DMS 273 (cell line): ENCODE data around the gene PATJ.
A peak's percentile ranks its signal among the peaks of the same experiment; 100 is the strongest.
"Not testable (repeated sequence)": the region's sequence is repeated elsewhere in the genome, so short reads cannot be mapped to it uniquely, and the experiment has no call there.

Experiments
- DNase-seq: peaks from one replicate; lab custom pipeline; 2025; ENCODE audit not compliant: unreplicated experiment; lab: John Stamatoyannopoulos, UW

The PATJ gene

GRCh38 chr1:61942856-61943255 is 200.6 kb downstream of the PATJ start:
- DNase-seq, result no peak

DNA sequence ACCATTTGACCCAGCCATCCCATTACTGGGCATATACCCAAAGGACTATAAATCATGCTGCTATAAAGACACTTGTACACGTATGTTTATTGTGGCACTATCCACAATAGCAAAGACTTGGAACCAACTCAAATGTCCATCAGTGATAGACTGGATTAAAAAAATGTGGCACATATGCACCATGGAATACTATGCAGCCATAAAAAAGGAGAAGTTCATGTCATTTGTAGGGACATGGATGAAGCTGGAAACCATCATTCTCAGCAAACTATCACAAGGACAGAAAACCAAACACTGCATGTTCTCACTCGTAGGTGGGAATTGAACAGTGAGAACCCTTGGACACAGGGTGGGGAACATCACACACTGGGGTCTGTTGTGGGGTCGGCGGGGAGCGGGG is 206.4 kb downstream of the PATJ start:
- DNase-seq, result not testable (repeated sequence)

DNA sequence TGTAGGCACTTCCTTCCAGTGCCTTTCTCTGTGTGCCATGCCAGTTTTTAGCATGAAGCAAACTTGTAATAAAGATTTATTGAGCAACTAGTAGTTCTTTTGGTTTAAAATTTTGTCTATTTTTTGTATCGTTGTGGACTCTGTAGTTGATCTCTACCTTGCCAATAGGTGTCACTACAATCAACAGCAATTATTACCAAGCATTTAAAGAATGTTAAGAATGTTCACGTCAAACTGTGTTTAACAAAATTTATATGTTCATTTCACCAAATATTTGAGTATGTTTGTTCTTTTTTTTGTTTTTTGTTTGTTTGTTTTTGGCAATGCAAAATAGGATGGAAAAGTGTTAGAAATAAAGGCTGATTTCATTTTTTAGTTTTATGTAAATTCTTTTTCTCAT is 208.1 kb downstream of the PATJ start:
- peak; percentile 9 for DNase-seq

- DNase-seq, result no peak
These were observed 209.7 kb downstream of the PATJ start for GRCh38 chr1:61951731-61952580.

- no peak for DNase-seq
These were observed 210.4 kb downstream of the PATJ start for GRCh38 chr1:61952675-61953074.

DNA sequence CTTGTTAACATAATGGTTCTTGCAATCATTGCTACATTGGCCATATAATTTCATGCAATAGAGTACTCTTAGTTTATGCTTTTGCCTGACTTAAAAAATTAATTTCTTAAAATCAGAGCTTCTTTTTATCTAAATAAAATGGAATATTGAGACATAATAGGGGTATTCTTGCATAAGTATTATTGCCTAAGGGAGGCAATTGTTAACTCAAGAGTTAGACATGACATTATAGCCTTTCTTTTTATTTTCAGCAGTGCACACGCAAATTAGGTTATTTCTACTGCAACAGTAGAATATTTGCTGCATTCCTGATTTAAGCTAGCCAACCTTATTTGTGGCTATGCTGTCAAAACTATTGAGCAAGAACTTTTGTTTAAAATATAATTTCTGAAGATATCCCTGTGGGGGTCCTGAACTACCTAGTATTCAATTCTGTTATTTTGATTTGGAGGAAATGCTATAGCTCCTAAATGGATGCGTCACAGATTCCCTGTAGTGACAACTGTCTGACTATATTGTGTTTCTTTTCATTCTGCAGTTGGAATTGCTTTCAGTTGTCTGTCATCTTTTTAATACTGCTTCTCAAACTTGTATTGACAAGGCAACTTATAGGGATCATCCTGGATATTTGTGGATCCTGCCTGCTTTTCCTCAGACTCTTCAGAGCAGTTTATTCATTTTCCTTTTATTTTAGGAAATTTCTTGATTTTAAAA is 211.0 kb downstream of the PATJ start:
- no peak for DNase-seq

GRCh38 chr1:61953790-61954150 is 211.5 kb downstream of the PATJ start:
- no peak for DNase-seq

GRCh38 chr1:61955261-61955660 is 213.0 kb downstream of the PATJ start:
- DNase-seq, result no peak

GRCh38 chr1:61956016-61956645 is 213.9 kb downstream of the PATJ start:
- DNase-seq, result no peak

GRCh38 chr1:61956784-61957183 is 214.5 kb downstream of the PATJ start:
- DNase-seq, result no peak

- no peak for DNase-seq
These were observed 218.7 kb downstream of the PATJ start for GRCh38 chr1:61961009-61961408.

DNA sequence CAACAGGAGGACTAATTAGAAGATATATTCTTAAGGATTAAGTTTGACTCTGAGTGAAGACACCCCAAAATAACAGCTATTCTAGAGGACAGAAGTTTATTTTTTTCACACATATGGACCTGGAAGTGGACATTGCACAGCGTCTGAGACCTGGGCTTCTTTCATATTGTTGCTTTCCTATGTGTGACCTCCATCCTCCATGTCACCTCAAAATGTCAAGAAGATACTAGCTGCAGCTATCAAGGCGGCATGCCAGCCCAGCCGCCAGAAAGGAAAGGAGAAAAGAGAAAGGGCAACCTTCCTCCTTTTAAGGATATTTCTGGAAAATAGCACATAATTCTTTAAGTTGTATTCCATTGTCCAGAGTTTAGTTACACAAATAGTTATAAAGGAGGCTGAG is 220.4 kb downstream of the PATJ start:
- no peak for DNase-seq

DNA sequence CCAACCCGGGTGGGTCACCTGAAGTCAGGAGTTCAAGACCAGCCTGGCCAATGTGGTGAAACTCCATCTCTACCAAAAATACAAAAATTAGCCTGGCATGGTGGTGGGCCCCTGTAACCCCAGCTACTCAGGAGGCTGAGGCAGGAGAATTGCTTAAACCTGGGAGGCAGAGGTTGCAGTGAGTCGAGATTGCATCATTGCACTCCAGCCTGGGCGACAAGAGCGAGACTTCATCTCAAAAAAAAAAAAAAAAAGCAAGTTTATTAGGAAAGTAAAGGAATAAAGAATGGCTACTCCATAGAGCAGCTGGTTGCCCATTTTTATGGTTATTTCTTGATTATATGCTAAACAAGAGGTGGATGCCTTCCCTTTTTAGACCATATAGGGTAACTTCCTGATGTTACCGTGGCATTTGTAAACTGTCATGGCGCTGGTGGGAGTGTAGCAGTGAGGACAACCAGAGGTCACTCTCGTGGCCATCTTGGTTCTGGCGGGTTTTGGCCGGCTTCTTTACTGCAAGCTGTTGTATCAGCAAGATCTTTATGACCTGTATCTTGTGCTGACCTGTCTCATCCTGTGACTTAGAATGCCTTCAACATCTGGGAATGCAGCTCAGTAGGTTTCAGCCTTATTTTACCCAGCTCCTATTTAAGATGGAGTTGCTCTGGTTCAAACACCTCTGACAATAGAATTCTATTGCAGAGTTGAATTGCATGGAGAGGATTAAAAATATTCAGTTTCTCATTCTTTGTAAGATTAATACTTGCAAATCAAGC is 224.4 kb downstream of the PATJ start:
- not testable (repeated sequence) for DNase-seq

DNA sequence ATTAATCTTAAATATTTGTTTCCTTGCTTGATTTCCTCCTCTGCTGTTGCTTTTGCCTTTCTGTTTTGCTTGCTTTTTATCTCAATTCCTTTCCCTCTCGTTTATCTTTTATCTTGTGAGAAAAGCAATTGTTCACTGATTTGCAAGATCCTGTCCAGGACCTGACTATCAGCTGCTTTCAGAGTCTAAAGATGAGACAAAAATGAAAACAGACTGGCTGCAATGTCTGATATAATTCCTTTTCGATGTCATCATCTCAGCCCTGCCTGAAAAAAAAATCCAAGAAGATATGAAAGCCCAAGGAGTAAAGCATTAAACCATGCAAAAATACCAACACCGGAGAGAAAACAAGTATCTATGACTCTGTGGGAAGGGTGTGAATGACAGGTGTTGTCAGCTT is 225.5 kb downstream of the PATJ start:
- no peak for DNase-seq

DNA sequence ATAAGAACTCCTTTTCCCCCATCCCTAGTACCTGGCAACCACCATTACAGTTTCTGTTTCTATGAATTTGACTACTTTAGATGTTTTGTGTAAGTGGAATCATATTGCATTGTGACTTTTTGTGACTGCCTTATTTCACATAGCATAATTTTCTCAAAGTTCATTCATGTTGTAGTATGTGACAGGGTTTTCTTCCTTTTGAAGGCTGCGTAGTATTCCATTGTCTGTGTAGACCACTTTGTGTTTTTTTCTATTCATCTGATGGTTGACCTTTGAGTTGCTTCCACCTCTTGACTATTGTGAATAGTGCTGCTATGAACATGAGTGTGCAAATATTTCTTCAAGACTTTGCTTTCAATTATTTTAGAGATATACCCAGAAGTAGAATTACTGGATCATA is 226.6 kb downstream of the PATJ start:
- no peak for DNase-seq

GRCh38 chr1:61973100-61973837 is 231.0 kb downstream of the PATJ start:
- no peak for DNase-seq

- no peak for DNase-seq
These were observed 233.4 kb downstream of the PATJ start for GRCh38 chr1:61975638-61976037.

- no peak for DNase-seq
These were observed 234.3 kb downstream of the PATJ start for GRCh38 chr1:61976566-61976965.

- DNase-seq, result no peak
These were observed 236.5 kb downstream of the PATJ start for GRCh38 chr1:61978796-61979195.

DNA sequence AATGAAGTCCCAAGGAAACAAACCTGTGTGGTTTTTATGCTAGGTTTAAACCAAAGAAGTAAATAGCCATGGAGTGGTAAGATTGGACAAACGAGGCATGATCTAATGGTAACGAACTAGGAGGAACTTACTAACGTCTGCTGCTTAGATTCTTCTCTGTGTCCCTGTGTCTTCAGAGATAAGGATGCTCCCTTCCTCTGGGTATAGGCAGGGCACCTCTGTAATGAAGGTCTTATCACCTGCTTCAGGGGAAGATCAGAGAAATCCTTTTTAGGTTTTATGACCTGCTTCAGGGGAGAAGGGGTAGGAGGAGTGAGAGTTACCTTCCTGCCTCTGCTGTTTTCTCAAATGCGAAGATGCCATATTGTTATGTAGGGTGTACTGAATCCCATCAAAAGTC is 237.4 kb downstream of the PATJ start:
- DNase-seq, result no peak

GRCh38 chr1:61980561-61980960 is 238.3 kb downstream of the PATJ start:
- DNase-seq, result peak; percentile 75
